KOPT-K1 (cell line): Measurements from ENCODE around the gene ANK3.

Source experiments
- H3K27ac ChIP-seq: fragments of 200-600 bp; sonication (generic); 2 replicates; pipeline ENCODE4 v1.5.1; 2016; ENCODE audit warnings: antibody characterized with exemption, mild to moderate bottlenecking, low read depth, low read length; ENCODE audit not compliant: poor library complexity, severe bottlenecking
- H3K36me3 ChIP-seq: fragments of 200-600 bp; sonication (generic); 2 replicates; pipeline ENCODE4 v1.5.1; 2017; ENCODE audit warnings: antibody characterized with exemption, mild to moderate bottlenecking, low read length, moderate library complexity; ENCODE audit not compliant: insufficient read depth
- H3K9me3 ChIP-seq: fragments of 200-600 bp; sonication (generic); 2 replicates; pipeline ENCODE4 v1.5.1; 2017; ENCODE audit warnings: antibody characterized with exemption, low read length, mild to moderate bottlenecking; ENCODE audit not compliant: insufficient read depth, poor library complexity, severe bottlenecking

Gene ANK3

GRCh38 chr10:60350400-60350799 is 39.3 kb downstream of the ANK3 start:
- Histone ChIP-seq H3K36me3 (no peaks in the 10 kb centered on the region), H3K27ac (no peak overlapping the region), H3K9me3 (no peaks in the 10 kb centered on the region)

- no peak overlapping the region for H3K27ac ChIP-seq
- no peaks in the 10 kb centered on the region for H3K36me3 ChIP-seq
- no peaks in the 10 kb centered on the region for H3K9me3 ChIP-seq
Measured at GRCh38 chr10:60349426-60349825, 40.2 kb downstream of the ANK3 start.

DNA sequence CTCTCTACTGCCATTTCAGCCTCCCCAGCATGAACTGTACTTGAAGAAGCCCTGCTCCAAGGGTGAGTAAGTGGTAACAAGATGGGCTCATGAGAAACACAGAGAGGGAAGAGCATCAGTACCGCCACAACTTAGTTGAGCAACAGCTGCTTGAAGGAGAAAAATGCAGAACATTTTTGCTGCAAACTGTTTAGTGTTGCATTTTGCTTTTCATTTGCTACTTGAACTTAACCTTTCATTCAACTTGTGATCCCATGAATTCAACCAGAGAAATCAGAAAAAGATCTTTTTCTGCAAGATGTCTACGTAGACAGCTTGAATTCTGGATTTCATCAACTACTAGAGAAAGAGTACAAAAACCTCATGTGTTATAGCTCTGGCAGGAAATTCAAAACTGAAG is 40.7 kb downstream of the ANK3 start:
- Histone ChIP-seq H3K36me3 (no peaks in the 10 kb centered on the region), H3K9me3 (no peaks in the 10 kb centered on the region), H3K27ac (no peak overlapping the region)

DNA sequence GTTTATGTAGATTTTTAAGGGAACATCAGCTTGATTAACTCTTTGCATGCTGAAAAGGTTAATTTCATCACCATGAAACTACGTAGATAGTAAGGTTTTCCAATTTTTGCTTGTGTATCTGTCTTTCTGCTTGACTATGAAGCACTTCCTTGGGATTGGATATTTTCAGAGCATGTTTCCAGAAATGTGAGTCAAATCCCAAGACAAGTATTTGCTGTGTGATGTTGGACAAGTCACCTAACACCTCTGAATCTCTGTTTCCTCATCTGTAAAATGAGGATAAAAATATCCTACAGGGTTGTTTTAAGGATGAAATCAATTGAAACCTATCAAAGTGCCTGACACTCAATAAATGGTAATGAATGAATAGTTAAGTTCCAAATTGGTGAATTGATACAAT is 42.4 kb downstream of the ANK3 start:
- Histone ChIP-seq H3K27ac (no peak overlapping the region), H3K9me3 (no peaks in the 10 kb centered on the region), H3K36me3 (no peaks in the 10 kb centered on the region)

DNA sequence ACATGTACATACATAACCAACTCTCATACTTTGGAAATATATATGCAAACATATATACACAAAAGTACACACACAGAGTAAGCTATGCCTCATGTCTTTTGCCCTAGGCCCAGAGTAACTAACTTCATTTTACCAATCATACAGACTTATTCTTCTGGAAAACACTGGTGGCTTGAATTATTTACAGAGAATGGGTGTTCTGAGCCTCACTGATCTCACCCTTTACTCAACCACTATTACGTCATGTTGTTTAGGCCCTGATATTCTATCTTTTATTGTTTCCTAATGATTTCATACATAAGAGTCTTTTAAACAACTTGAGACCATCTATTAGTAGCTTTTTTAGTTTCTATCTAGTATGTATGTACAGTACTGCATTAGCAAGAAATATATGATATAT is 43.0 kb downstream of the ANK3 start:
- Histone ChIP-seq H3K36me3 (no peaks in the 10 kb centered on the region), H3K27ac (no peak overlapping the region), H3K9me3 (no peaks in the 10 kb centered on the region)

DNA sequence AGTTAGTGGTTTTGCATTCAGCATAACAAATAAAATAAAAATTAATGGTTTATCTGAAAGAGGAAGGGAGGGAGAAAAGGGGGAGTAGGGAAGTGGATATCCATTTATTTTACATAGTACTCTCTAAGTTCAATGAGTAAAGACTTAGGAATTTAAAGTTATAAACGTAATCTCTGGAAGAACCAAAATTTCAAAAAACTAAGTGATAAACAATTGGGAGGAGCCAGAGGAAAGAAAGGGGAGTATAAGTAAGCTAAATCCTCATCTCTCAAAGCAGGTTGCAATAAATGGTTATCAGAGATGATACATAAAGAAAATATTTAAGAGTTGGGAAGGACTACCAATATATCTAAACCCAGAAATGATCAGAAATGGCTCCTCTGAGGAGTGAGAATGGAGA is 46.4 kb downstream of the ANK3 start:
- Histone ChIP-seq H3K36me3 (no peaks in the 10 kb centered on the region), H3K27ac (no peak overlapping the region), H3K9me3 (no peaks in the 10 kb centered on the region)

DNA sequence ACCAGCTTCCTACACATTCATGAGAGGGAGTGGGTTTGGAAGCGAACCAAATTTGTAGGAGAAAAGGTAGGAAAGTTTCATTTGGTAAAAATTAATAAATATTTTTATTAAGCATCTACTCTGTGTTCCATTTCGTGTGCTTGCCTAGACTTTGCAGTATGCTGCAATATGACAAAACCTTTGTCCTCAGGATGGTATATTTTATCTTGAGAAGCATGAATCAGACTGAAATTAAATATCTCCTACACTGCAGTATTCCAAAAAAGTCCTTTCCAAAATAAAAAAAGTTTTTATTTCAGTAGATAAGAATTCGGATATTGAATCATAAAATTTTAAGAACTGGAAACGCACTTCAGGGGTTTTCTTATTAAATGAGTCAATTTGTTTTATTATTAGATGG is 47.7 kb downstream of the ANK3 start:
- no peaks in the 10 kb centered on the region for H3K36me3 ChIP-seq
- H3K9me3 ChIP-seq: no peaks in the 10 kb centered on the region
- no peak overlapping the region for H3K27ac ChIP-seq

GRCh38 chr10:60340973-60341372 is 48.7 kb downstream of the ANK3 start:
- Histone ChIP-seq H3K9me3 (no peaks in the 10 kb centered on the region), H3K27ac (no peak overlapping the region), H3K36me3 (no peaks in the 10 kb centered on the region)

DNA sequence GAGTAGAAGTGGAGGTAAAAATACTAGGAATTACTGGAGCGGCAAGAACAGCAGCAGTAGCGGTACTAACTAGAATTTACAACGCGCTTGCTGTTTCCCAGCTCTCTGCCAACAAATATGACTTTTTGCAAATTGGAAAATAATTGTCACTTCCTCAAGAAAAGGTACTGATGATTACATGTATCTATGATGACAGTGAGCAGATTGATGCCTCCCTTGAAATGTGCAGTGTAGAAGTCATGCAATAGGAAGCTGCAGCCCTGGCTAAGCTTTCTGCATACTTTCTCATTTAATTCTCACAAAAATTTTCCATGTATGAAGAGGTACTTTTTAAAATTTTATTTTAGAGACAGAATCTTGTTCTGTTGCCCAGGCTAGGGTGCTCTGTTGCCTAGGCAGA is 49.9 kb downstream of the ANK3 start:
- no peaks in the 10 kb centered on the region for H3K36me3 ChIP-seq

GRCh38 chr10:60338786-60339185 is 50.9 kb downstream of the ANK3 start:
- H3K27ac ChIP-seq: no peak overlapping the region
- no peaks in the 10 kb centered on the region for H3K36me3 ChIP-seq
- H3K9me3 ChIP-seq: no peaks in the 10 kb centered on the region

More for the DNA sequence above, 49.9 kb downstream of the ANK3 start:
- Histone ChIP-seq H3K27ac (no peak overlapping the region), H3K9me3 (no peaks in the 10 kb centered on the region)

DNA sequence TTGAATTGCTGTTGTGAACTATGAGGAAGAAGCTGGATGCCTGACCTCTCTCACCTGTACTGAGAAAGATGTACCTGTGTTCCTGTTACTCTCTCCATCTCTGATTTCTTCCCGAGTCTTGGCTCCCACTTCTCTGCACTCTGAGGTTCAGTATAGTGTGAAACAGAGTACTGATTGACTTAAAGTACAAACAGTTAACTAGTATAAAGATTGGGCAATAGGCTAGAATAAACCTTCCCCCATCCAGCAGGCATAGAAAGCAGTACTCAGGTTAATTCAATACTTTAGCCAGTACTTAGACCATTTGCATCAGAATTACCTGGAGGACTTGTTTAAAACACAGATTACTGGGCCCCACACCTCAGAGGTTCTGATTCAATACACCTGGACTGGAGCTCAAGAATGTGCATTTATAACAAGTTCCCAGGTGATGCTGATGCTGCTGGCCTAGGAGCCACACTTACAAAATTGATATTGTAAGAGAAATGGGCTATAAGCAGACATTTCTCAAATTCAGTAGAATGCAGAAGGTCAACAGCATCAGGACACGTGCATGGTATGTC is 51.6 kb downstream of the ANK3 start:
- Histone ChIP-seq H3K9me3 (no peaks in the 10 kb centered on the region), H3K27ac (no peak overlapping the region)

GRCh38 chr10:60336901-60337630 is 52.6 kb downstream of the ANK3 start:
- H3K36me3 ChIP-seq: no peaks in the 10 kb centered on the region
- H3K27ac ChIP-seq: no peak overlapping the region
- no peaks in the 10 kb centered on the region for H3K9me3 ChIP-seq

More for the DNA sequence above, 51.6 kb downstream of the ANK3 start:
- no peaks in the 10 kb centered on the region for H3K36me3 ChIP-seq

GRCh38 chr10:60335708-60336107 is 54.0 kb downstream of the ANK3 start:
- H3K27ac ChIP-seq: no peak overlapping the region
- H3K9me3 ChIP-seq: no peaks in the 10 kb centered on the region
- H3K36me3 ChIP-seq: no peaks in the 10 kb centered on the region

DNA sequence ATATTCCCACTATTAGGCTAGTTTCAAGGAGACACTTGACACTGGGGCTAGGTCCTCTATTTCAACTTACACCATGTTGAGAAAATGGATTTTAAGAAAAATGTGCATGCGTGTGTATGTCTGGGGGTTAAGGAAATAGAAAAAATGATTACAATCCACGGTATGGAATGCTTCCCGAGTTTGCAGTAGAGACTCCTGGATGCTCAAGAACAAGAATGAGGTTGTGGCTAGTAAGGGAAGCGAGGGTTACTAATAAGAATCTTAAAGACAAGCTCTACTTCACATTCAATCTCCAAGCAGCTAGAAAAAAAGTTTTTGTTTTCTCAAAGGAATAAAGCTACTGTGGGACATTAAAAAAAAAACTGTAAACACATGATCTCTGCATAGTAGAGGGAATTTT is 54.7 kb downstream of the ANK3 start:
- no peaks in the 10 kb centered on the region for H3K36me3 ChIP-seq

DNA sequence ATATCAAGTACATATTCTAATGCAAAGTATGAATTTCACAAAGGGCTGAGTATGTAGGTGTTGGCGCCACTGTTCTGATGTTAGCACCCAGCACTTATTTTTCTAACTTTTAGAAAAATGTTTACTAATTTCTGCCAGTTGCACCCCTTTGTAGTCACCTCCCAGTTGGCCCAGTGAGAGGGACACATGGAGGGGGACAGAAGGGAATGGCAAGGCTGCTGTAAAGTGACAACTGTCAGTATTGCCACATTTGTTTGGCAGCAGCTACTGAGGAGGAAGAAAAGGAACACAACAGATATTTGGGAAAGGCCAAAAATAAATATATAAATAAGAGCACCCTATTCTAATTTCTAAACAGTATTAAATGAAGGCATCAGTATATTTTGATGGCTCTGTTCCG is 57.3 kb downstream of the ANK3 start:
- Histone ChIP-seq H3K36me3 (no peaks in the 10 kb centered on the region), H3K27ac (no peak overlapping the region), H3K9me3 (no peaks in the 10 kb centered on the region)

More for the DNA sequence above, 54.7 kb downstream of the ANK3 start:
- no peak overlapping the region for H3K27ac ChIP-seq
- H3K9me3 ChIP-seq: no peaks in the 10 kb centered on the region

DNA sequence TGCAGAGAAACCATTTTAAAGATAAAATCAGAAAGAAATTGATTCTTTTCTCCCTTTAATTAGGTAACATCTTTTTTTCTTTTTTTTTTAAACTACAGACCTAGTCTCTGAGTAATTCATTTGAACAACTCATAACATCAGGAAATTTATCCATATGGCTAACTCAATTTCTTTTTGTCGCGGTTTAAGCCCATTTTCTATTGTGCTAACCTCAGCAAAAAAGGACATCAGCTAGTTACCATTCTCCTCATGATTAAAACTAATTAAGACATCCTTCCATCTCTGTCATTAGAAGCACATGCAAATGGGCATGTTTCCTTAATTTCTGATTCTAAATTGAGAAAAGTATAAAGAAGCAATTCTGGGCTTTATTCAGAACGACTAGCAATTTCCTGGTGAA is 57.8 kb downstream of the ANK3 start:
- H3K27ac ChIP-seq: no peak overlapping the region
- H3K36me3 ChIP-seq: no peaks in the 10 kb centered on the region
- no peaks in the 10 kb centered on the region for H3K9me3 ChIP-seq
